ENCODE data around the gene LDLRAD4.

The LDLRAD4 gene

DNA sequence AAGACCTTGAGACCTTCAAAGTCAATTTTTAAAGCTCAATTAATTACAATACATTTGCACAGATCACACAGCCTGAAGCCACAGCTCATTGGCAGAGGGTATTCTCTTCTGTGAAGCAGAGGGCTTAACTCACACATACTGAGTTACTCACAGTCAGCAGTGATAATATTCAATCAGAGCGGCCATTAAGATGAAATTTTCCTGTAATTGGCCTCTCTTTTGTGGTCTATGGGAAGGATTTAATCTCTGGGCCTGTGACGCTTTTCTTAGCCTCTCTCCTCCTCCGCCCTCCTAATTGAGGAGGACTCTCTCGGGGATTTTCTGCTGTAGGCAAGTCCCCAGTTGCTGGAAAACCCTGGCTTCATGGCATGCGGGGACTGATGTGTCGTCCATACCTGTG, 12.3 kb upstream of the LDLRAD4 start:
- no peak for DNase-seq

DNA sequence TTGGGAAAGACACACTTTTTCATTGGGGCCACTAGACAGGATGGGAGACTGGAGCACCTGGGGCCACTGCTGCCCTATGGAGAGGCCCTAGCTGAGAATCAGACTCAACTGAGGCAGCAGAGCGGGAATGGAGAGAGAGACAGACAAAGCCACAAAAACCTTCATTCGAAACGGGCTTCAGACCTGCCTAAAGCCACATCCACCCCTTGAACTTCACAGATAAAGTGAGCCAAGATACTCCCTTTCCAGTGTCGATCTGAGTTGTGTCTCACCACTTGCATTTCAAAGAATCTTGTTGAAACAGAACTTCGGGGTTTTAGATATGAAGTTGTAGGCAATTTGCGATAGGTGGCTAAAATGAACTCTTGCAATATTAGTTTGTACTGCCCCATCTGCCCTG, 11.3 kb upstream of the LDLRAD4 start:
- DNase-seq, result no peak

DNA sequence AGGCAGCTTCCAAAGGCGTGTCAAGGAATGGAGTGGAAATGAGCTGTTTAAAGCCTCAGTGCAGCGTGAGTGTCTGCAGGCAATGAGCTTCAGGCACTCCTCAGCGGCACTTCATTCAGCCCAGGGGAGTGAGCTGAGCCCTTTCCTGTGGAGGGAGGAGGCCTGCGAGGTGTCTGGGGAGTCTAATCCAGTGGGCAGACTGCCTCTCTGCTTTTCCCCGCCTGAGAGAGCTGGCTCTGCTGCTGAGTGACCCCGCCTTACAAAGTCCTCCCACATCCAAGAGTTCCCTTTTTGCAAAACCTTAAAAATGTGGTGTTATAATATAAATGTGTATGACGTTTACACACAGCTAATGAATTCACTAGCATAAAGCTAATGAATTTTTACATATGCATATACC, 7.0 kb upstream of the LDLRAD4 start:
- no peak for DNase-seq

DNA sequence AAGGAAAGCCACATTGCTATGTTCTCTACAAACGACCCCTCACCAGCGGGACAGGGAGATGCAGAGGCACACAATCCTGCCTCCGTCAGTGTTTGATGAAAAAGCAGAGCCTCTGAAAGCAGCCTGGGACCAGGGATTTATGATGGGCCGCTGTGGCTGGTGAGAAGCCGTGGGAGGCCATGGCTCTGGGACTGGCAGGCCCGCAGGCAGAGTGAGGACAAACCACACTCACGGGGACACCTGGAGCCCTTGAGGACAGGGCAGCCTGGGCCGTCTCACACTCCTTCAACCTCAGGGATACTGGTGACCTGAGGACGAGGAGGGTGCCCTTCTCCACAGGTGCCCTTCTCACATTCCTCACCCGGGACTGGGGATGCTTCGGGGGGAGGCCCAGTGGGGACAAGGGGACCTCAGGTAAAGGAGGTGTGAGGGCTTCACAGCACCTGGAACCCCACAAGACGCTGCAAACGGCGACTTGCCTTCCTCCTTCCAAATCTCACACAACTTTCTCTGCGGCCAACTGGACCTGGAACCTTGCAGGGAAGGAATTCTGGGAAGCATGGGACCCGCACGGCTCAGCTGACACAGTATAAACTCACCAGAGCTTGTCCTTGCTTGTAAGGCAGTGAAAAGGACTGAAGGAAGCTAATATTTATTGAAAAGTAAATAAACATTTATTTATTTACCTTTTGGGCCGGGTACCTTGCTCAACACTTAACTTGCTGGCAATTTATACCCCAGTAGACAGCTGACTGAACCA, 5.3 kb upstream of the LDLRAD4 start:
- DNase-seq, result no peak

DNA sequence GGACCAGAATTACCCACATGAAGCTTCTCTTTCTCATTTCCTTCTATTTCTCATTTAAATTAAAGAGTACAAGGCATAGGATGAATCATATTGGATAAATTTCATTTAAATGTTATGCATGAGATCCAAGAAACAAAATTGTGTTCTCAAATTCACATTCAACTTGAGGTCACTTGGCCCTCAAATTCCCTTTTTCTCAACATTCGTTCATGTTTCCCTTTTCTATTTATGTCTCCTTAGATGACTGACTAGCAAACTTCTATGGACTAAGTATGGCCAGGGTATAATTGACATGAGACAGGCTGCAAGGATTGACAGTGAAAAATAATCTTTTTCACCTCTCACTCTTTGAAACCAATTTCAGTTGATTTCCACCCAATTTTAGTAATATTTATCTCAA, 4.0 kb upstream of the LDLRAD4 start:
- no peak for DNase-seq

DNA sequence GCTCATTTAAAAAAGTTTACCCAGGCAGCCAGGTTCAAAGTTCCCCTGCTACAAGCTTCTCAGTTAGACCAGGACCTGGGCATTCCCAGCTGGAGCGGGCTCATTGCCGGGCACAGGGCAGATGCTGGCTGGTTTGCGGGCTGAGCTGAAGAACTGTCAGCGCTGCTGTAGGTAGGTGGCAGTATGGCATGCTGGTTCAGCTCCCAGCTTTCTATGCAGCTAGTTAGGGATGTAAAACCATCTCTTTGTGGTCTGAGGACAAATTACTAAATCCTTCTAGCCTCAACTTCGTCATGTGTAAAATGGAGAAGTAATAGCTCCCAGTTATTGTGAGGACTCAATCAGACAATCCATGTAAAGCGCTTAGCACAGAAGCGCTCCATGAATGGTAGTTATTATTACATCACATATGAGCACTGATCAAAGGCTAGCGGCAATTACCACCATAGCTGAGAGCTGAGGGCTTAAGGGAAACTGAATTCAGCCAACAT, 2.4 kb upstream of the LDLRAD4 start:
- peak; percentile 57 for DNase-seq

DNA sequence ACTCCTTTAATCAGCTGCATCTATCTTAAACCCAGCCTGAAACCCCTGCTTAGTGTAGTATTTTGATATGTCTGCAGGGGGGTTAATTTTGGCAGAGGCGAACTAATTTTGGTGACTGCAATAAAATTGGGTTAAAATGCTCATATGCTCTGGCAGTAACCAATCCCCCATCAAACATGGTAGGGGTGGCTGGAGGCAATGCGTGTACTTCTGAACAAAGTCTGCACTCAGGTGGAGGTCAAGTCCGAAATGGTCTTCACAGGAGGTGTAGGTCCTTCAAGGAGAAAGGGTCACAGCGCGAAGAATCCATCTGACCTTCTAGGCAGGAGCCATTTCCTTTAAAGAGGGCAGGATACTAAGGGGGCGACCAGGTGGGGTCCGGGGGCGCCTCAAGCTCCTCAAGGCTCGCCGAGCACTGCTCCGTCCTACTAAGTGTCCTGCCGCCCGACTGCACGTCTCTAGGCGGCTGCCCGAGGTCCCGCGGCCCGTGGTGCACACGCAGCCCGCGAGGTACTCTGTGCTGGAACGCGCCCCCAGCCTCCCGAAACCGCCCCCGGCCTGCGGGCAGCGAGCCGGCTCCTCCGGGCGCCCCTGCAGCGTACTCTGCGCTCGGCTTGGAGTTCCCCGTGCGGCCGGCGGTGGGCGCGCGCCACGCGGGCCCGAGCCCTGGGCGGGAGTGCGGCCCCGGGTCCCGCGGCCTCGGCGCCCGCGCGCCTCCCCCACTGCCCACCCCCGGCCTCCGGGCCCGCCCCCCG, 1.7 kb upstream of the LDLRAD4 start:
- peak; percentile 42 for DNase-seq

DNA sequence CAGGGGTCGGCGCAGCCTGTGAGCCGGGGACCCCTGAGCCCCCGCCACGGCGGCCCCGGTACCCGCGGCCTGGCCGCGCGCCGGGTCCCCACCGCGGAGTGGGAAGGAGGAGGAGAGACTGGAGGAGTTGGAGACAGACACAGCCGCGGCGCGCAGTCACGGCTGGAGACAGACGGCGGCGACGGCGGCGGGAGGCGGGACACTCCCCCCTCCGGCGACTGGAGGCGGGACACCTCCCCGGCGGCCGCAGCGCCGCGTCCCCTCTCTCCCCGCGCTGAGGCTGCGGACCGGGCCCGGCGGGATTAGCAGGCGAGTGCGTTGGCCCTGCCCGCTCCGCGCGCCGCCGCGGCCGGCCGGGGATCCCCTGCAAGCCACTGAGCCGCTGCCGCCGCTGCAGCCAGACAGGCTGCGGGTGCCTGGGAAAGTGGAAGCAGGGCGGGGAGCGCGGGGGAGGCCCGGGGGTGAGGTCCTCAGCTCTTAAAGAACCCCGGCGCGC, 1.0 kb upstream of the LDLRAD4 start:
- DNase-seq, result peak; percentile 48

DNA sequence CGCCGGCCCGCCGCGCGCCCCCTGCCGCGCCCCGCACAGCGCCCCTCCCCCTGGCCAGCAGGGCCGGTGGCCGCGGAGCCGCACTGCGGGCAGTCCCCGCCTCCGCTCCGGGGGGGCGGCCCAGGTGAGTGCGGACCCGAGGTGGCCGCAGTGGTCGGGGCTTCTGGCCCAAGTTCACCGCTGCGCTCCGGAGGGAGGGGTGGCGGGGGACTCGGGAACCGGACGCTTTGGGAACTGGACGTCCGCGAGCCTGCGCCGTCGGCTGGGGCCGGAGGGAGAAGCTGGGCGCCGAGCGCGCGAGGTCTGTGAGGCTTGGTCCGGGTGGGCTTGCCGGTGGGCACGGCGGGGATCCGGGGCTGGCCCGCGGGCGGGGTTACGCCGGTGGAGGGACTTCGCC, 591 bp upstream of the LDLRAD4 start:
- DNase-seq, result no peak

DNA sequence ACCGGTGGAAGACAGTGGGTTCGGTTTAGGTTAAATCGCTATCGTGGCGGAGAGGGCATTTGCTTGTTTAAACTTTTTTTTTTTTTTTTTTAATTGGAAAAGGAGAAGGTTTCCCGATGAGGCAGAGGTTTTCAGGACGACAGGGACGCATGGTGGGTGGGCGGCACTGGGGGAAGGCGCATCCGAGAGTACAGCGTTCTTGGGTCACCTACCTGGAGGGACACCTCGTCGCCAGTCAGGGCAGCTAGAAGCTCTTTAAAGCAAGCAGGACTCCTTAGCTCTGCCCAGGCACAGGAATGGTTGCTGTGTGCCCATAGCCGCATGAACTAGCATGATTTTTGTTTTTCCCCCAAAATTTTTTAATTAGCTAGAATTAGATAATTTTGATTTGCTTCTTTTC, 437 bp downstream of the LDLRAD4 start:
- no peak for DNase-seq

DNA sequence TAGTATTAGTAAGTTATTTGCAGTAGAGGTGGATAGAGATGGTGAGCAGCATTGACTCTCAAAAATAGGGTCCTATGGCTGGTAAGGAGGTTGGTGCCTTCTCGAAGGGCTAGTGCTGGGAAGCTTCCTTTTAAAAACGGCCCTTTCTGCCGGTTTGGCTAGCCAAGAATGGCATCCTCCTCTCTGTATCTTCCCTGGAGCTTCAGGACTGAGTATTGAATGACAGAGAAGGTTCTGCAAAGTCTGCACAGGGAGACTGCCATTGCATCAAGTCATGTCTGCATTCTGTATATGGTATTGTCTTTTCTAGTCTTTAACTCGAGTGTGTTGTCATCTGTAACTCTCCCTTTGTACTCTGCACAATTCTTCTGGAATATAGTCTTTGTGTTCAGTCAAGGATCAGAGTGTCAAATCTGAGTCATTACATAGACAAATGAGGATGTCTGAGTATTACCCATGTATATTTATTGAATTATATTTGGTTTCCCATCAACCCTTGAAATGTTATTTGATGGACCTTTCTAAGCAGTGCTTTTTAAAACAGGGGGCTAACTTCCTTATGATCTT, 1.1 kb downstream of the LDLRAD4 start:
- no peak for DNase-seq

DNA sequence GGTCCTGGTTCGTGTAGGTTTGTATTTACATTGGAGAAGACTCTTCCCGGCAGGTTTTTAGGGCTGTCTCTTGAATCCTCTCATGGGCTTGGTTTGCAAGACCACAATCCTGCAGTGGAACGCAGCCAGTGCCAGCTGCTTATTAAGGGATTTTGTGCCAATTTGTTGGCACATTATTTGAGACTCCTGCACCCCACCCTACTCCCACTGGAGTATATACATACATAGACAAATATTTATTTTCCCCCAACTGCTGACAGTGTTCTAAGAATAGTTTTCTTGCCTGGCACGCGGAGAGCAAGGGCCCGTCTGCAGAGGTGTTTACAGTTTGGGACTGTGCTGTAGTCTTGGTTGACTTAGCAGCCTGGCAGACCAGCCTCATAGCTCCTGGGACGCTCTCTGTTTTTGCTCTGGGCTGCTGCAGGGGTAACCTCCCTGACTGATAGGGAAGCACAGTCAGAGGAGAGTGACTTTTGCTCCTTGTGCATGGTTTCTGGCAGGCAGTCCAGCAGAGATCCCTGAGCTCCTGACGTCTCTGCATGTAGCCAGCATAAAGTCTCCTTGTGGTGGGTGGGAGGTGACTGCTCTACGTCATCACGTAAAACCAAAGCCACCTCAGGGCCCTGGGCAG, 1.9 kb downstream of the LDLRAD4 start:
- DNase-seq, result no peak

DNA sequence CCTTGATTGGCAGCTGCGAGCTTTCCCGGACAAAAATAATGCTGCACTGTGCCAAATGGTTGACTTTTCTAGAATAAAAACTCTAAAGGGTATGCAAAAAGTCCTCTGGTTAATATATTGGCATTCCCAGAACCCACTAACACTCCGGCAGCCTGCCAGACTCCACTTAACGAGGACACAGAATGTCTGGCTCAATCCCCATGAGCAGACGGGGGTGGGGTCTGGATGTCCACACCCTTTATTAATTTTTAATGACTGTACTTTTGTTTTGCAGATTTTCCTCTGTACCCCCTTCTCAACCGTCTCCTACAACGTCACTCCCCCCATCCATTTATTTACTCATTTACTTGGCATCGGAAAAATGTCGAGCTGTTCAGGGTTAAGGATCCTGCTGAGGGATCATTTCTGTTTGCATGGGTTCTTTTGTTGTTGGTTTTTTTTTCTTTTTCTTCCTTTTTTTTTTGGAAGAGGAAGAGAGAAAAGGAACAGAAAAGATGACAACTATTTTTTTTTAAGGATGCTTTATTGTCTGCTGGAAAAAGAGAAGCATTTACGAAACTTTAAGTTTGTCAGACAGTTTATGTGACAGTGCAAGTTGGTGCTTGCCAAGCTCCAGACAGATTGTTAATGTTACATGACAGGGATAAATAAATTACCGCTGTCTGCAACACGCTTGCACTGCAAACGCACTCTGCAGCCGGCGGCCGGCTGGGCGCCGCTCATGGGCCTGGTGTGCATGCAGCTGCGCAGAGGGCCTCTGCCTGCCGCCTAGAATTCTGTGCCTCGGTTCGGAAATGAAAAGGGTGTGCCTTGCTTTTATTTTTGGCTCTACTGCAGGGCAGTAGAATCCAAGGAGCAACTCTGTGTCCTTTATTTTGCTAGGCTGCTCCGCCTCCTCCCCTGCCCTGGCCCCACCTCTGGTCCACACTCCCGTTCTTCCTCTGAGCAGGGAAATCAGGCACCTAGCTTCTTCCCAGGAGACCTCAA, 3.6 kb downstream of the LDLRAD4 start:
- no peak for DNase-seq

DNA sequence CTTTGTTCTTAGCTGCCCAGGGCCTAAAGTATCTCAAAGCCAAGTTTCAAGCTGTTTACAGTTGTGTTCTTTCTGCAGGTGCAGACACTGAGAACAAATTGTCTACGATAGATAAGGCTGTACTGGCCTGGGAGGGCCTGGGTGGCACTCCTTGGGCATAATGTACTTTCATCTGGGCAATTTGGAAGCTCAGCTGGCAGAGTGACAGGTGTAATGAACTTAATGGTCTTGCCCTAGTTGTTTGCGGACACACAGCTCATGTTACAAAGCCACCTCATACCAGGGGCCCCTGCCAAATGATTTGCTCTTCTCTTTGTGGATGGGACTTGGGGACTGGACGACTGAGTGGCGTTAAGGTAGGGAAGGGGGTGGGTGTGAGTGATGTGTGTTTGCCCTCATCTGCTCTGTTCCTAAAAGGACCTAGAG, 4.3 kb downstream of the LDLRAD4 start:
- DNase-seq, result no peak

DNA sequence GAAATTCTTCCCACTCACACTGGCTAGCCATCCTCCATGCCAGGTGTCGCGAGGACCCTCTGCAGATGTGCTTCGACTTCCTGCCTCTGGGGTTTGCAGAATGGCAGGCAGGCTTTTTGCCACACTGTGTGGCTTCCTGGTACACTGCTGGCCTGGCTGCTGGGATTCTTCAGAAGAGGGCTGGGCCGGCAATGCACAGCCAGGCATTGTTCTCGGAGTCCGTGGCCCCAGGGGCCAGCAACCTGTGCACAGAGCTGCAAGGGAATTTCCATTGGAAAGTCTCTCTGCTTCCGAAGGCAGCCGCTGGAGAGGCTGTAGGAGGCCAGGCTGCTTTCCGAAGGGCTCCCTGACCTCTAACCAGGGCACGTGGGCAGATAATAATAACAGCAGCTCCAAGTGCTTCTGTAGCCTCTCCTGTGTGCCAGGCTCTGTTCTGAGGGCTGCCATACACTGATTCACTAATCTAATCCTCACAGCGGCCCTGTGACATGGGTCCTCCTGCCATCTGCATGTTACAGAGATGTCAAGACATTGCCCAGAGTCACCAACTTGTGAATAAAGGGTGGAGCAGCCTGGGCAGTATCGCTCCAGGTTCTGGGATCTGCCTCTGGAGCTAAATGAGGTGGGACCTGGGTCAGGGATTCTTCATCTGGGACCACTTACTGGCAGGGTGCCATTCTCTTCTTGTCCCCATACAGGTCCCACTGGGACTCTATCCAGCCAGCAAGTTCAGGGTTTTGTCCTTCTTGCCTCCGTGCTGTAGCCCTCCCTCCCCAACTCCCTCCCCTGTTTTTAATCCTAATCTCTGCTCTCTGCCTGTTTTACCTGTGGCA, 5.0 kb downstream of the LDLRAD4 start:
- no peak for DNase-seq

DNA sequence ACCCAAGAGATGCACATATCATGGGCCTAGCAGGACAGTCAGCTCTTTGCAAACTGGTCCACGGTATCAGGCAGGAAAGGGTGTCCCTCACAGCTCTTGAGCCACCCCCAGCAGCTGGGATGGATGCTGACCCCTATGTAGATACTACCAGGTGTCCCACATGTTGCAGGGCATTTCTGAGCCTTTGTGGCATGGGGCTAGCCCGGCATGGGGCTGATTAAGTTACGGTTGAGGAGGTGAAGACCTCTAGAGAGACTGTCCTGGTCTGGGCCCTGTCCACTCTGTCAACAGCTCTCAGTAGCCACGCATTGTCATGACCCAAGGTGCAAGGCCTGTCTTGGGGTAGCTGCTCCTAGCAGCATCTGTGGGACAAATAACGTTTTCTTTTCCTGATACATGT, 6.7 kb downstream of the LDLRAD4 start:
- DNase-seq, result no peak

DNA sequence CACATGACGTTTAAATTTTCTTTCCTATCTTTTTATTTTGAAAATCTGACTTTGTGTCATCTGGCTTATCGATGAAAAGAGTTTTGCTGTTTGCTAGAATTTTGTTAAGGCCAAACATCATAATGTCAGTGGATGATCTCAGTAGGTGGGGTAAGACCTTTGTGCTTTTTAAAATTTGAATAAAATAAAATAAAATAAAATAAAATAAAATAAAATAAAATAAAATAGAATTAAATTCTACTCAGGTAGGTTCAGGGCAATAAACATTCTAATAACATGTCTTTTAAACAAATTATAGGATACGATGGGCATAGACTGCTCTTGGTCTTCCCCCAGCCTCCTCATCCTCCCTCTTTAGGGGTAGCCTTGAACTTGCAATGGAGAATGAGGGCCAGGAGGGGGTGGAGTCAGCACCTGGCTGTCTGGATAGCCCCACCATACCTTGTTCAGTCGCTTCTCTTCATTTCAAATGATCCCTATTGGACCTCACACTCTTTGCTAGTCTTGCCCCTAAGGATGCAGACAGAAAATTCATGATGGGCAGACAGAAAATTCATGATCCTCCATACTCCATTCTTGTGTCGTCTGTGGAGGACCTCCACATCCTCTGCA, 8.1 kb downstream of the LDLRAD4 start:
- DNase-seq, result no peak

DNA sequence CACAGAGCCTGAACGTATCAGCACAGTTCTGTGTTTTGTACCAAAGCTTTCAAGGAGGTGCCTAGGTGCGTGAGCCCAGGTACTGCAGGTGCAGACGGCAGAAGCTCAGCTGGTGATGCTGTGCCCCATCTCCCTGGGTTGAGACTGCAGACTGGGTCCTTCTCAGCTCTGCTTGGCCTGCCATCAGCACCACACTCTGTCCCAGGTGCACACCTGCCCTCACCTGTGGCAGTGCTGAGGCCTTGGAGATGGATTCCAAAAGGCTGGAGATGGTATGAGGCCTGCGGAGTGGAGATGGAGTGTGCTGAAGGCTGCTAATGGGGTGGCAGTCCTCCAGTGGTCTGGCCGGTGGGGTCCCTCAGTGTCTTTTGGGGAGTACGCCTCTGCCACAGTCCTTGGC, 9.3 kb downstream of the LDLRAD4 start:
- DNase-seq, result no peak

DNA sequence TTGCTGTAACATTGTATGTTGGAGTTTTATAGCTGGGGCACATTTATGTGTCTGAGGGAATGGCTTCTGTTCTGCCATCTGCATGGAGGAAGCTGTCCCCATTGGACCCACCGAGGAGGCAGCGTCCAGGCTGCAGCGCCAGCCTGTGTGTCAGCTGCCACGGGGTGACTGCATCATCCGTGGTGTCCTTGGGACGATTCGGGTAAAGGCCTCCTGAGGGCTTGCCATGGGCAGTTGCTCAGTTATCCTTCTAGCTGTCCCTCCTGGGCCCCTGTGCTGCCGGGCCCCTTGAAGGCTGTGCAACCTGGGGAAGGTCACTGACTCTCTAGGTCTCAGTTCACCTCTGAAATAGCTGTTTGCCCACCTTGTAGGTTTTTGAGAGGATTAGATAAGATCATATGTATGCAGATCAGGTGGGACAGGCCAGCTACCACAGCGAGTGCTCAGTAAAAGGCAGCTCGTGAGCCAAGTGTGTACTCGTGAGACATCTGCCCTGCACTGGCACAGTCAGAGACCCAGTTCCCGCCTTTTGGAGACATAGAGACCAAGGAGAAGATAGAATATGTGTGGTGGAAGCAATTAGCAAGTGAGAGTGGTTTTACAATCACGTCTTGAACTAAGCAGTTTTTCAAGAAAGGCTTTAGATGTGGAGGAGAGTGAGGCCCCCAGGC, 10.6 kb downstream of the LDLRAD4 start:
- no peak for DNase-seq

DNA sequence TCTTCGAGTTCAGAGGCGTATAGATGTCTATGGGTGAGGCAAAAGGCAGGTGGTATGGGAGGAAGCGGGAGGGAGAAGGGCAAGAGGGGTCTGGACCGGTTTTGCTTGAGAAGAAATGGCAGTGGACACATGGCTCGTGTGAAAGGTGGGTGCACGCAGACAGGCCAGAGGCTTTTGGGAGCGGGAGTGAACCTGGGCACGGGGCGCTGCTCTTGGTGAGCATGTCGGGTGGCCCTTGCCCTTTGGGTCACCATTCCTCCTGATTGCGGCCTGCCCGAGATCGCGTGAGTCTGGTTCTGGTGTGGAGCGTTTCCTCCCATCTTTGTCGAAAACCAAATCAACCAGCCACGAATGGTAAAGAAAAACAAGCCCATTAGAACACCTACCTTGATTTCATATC, 12.6 kb downstream of the LDLRAD4 start:
- no peak for DNase-seq
